HEK293 (cell line): ENCODE measurements around the gene NOL9.
A peak's percentile ranks its signal among the peaks of the same experiment; 100 is the strongest.

Source experiments
- CTCF ChIA-PET: fragments of 350-600 bp; formaldehyde crosslinking; extraction: SDS; loops from one replicate; lab custom pipeline; 2021; ENCODE audit warnings: antibody characterized with exemption; lab: Yijun Ruan, JAX
- POLR2A ChIA-PET: fragments of 300-600 bp; formaldehyde crosslinking; extraction: SDS; loops from one replicate; lab custom pipeline; 2020; ENCODE audit warnings: antibody characterized with exemption, inconsistent platforms; lab: Yijun Ruan, JAX
- H3K27ac ChIP-seq: fragments of 200-500 bp; sonication (Bioruptor generic); 2 replicates; pipeline ENCODE4 v1.5.1; 2014; ENCODE audit warnings: low read depth, low read length, control low read depth, inconsistent platforms; ENCODE audit errors: extremely low read depth
- H3K36me3 ChIP-seq, 2 experiments: fragments of 200-500 bp in 1 of 2; sonication (Bioruptor generic) in 1 of 2; 1 replicate in 1 of 2; 2 replicates in 1 of 2; pipeline ENCODE4 v1.5.1; 2014 to 2017; ENCODE audit warnings: inconsistent platforms in 2 of 2, low read length in 2 of 2; ENCODE audit not compliant: control insufficient read depth in 2 of 2, insufficient read depth in 1 of 2
- H3K4me1 ChIP-seq: fragments of 200-500 bp; sonication (Bioruptor generic); 2 replicates; pipeline ENCODE4 v1.5.1; 2014; ENCODE audit warnings: mild to moderate bottlenecking, low read length, inconsistent platforms; ENCODE audit not compliant: control insufficient read depth, insufficient read depth
- H3K4me3 ChIP-seq: 2 replicates; pipeline ENCODE4 v1.5.1; 2011; ENCODE audit warnings: low read depth, mild to moderate bottlenecking, control low read depth, low read length, moderate library complexity
- H3K9me3 ChIP-seq: fragments of 200-500 bp; sonication (Bioruptor generic); 2 replicates; pipeline ENCODE4 v1.5.1; 2014; ENCODE audit warnings: low read depth, low read length, inconsistent platforms; ENCODE audit not compliant: control insufficient read depth, insufficient read depth
- BCL6B ChIP-seq: fragments of 450-650 bp; formaldehyde crosslinking; IDR thresholded peaks from 2 replicates; pipeline ENCODE4 v1.5.1; 2017; ENCODE audit warnings: missing biosample characterization, missing genetic modification characterization
- EGR2 ChIP-seq: fragments of 450-650 bp; formaldehyde crosslinking; IDR thresholded peaks from 2 replicates; pipeline ENCODE4 v1.5.1; 2016; ENCODE audit warnings: low read depth, missing biosample characterization, missing genetic modification characterization
- KLF1 ChIP-seq: fragments of 450-650 bp; formaldehyde crosslinking; IDR thresholded peaks from 2 replicates; pipeline ENCODE4 v1.5.1; 2016; ENCODE audit warnings: missing biosample characterization, missing genetic modification characterization
- KLF8 ChIP-seq: fragments of 450-650 bp; formaldehyde crosslinking; IDR thresholded peaks from 2 replicates; pipeline ENCODE4 v1.5.1; 2016; ENCODE audit warnings: missing biosample characterization, missing genetic modification characterization
- PRDM4 ChIP-seq: fragments of 450-650 bp; formaldehyde crosslinking; IDR thresholded peaks from 2 replicates; pipeline ENCODE4 v1.5.1; 2017; ENCODE audit warnings: missing biosample characterization, missing genetic modification characterization
- REPIN1 ChIP-seq: fragments of 450-650 bp; formaldehyde crosslinking; IDR thresholded peaks from 2 replicates; pipeline ENCODE4 v1.5.1; 2017; ENCODE audit warnings: missing biosample characterization, missing genetic modification characterization, low read depth
- SALL2 ChIP-seq: fragments of 450-650 bp; formaldehyde crosslinking; IDR thresholded peaks from 2 replicates; pipeline ENCODE4 v1.5.0; 2017; ENCODE audit warnings: missing biosample characterization, mild to moderate bottlenecking, missing genetic modification characterization, borderline replicate concordance
- SP7 ChIP-seq: fragments of 450-650 bp; formaldehyde crosslinking; IDR thresholded peaks from 2 replicates; pipeline ENCODE4 v1.5.1; 2016; ENCODE audit warnings: missing biosample characterization, missing genetic modification characterization
- ZBTB20 ChIP-seq: fragments of 450-650 bp; formaldehyde crosslinking; IDR thresholded peaks from 2 replicates; pipeline ENCODE4 v1.5.1; 2016; ENCODE audit warnings: missing biosample characterization, missing genetic modification characterization
- ZBTB49 ChIP-seq: fragments of 450-650 bp; formaldehyde crosslinking; IDR thresholded peaks from 2 replicates; pipeline ENCODE4 v1.5.1; 2016; ENCODE audit warnings: missing biosample characterization, missing genetic modification characterization, low read depth
- ZNF132 ChIP-seq: fragments of 450-650 bp; formaldehyde crosslinking; IDR thresholded peaks from 2 replicates; pipeline ENCODE4 v1.5.1; 2017; ENCODE audit warnings: missing biosample characterization, missing genetic modification characterization, borderline replicate concordance
- ZNF184 ChIP-seq: fragments of 450-650 bp; IDR thresholded peaks from 2 replicates; pipeline ENCODE4 v1.5.1; 2018; ENCODE audit warnings: missing biosample characterization, mild to moderate bottlenecking, missing genetic modification characterization
- ZNF274 ChIP-seq, 2 experiments: fragments of 200-500 bp in 1 of 2; fragments of 450-650 bp in 1 of 2; sonication (Bioruptor generic) in 1 of 2; formaldehyde crosslinking in 1 of 2; IDR thresholded peaks; 2 replicates each; pipeline versions ENCODE4 v1.5.1 to v1.6.1; 2014 to 2016; ENCODE audit warnings: borderline replicate concordance in 1 of 2, inconsistent platforms in 1 of 2, low read length in 1 of 2, missing biosample characterization in 1 of 2, missing genetic modification characterization in 1 of 2
- ZNF423 ChIP-seq: fragments of 450-650 bp; formaldehyde crosslinking; IDR thresholded peaks from 2 replicates; pipeline ENCODE4 v1.5.1; 2016; ENCODE audit warnings: missing biosample characterization, missing genetic modification characterization
- ZNF514 ChIP-seq: fragments of 450-650 bp; formaldehyde crosslinking; IDR thresholded peaks from 2 replicates; pipeline ENCODE4 v1.5.1; 2016; ENCODE audit warnings: missing biosample characterization, missing genetic modification characterization
- ZNF530 ChIP-seq: fragments of 450-650 bp; formaldehyde crosslinking; IDR thresholded peaks from 2 replicates; pipeline ENCODE4 v1.5.1; 2016; ENCODE audit warnings: low read depth, missing biosample characterization, missing genetic modification characterization
- ZNF558 ChIP-seq: fragments of 450-650 bp; formaldehyde crosslinking; IDR thresholded peaks from 2 replicates; pipeline ENCODE4 v1.5.1; 2016; ENCODE audit warnings: missing biosample characterization, missing genetic modification characterization
- ZNF600 ChIP-seq: fragments of 450-650 bp; formaldehyde crosslinking; IDR thresholded peaks from 2 replicates; pipeline ENCODE4 v1.5.1; 2016; ENCODE audit warnings: missing biosample characterization, missing genetic modification characterization
- ZNF654 ChIP-seq: fragments of 450-650 bp; formaldehyde crosslinking; IDR thresholded peaks from 2 replicates; pipeline ENCODE4 v1.5.1; 2016; ENCODE audit warnings: low read depth, missing biosample characterization, missing genetic modification characterization
- ZNF791 ChIP-seq: fragments of 450-650 bp; formaldehyde crosslinking; IDR thresholded peaks from 2 replicates; pipeline ENCODE4 v1.5.1; 2016; ENCODE audit warnings: missing biosample characterization, missing genetic modification characterization
- TF ChIP-seq, protein P1 (sequence below): fragments of 450-650 bp; formaldehyde crosslinking; IDR thresholded peaks from 2 replicates; pipeline ENCODE4 v1.5.1; 2016; ENCODE audit warnings: missing biosample characterization, missing genetic modification characterization

Gene NOL9

GRCh38 chr1:6475381-6476133, 78.8 kb downstream of the NOL9 start (continued):
- TF ChIP-seq ZNF654 (tag by site-specific recombination) (no peak), ZNF423 (tag by site-specific recombination) (no peak), REPIN1 (tag by site-specific recombination) (no peak), ZBTB20 (tag by site-specific recombination) (no peak), EGR2 (tag by site-specific recombination) (peak; percentile 61; the same call in 1 of the 2 replicates), SALL2 (tag by site-specific recombination) (no peak), ZNF184 (tag by site-specific recombination) (no peak), KLF8 (tag by site-specific recombination) (peak; percentile 65; the same call in 1 of the 2 replicates), PRDM4 (no peak)

DNA sequence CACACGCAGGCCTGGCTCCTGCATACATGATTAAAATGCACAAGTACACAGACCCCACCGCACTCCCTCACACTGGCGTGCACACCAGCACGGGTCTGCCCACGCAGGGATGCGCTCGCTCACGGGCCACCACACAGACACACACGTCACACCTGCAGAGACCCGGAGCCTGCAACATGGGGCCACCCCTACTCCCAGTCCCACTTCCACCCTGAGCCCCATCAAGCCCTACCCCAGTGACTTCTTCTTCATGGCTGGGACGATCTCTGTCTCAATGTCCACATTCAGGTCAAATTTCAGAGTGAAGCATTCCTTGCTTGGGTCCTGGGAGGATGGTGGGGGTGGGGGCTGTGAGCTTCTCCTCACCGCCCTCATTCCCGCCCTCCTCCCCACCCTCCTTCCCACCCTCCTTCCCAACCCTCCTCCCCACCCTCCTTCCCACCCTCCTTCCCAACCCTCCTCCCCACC, 79.5 kb downstream of the NOL9 start:
- ChIA-PET POLR2A (no interaction called here), CTCF (interaction anchor here (0.7 kb wide), 2 partner anchors 228 to 229 kb away, joined by 3 to 5 read pairs; no protein-coding TSS in a partner anchor)
- peaks cover 0 to 35% of the 10 kb centered on the region in 2 experiments; a peak in 1 of 3 replicates for H3K36me3 ChIP-seq
- H3K4me1 ChIP-seq = no peaks in the 10 kb centered on the region
- no peak overlapping the region for H3K27ac ChIP-seq
- H3K9me3 ChIP-seq = no peaks in the 10 kb centered on the region
- no peak overlapping the region for H3K4me3 ChIP-seq
- TF ChIP-seq KLF1 (tag by site-specific recombination) (peak; percentile 77), ZNF274 (IDR thresholded peaks at IDR 0.05; ENCODE audit: low read length) (no peak), ZNF274 (tag by site-specific recombination; IDR thresholded peaks at IDR 0.05; ENCODE audit: borderline replicate concordance) (no peak), ZNF600 (tag by site-specific recombination) (0 out of 2 replicates have a peak, but pooled peaks have one; percentile 42)

DNA sequence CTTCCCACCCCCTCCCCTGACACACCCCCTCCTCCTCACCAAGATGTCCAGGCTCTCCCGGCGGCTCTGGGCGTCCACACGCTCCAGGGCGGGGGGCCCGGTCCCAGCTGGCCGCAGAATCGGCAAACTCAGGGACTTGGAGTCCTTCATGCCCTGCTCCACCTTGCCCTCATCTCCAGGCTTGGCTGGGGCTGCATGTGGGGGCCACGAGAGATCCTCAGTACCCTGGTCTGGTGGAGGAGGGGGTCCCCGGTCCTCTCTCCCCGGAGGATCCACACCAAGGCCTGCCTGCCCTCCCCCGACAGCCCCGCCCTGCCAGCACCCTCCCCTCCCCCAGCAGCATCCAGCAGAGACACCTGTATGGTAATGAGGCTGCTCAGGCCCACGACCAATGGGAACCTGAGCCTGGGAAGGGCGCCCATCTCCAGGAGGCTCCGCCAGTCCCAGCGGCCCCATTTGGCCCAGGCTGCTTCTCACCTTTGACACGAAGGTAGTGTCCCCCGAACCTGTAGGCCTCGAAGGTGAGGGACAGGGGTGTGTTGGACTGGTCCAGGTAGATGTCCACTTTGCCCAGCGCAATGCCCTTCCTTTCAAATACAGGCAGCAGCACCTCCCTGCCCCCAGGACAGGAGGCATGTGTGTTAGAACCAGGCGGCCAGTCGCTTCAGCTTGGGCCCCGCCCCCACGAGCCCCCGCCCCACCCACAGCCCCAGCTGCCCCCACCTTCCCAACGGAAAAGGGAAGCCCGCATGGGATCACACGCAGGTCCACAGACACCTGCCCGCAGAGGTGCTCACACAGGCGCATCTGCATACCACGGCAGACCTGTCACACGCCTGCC, 80.1 kb downstream of the NOL9 start:
- Histone ChIP-seq H3K36me3 (peaks cover 0 to 42% of the 10 kb centered on the region in 2 experiments; a peak in 1 of 3 replicates), H3K4me1 (no peaks in the 10 kb centered on the region), H3K4me3 (no peak overlapping the region), H3K9me3 (no peaks in the 10 kb centered on the region), H3K27ac (no peak overlapping the region)
- ChIA-PET CTCF (interaction anchor here (0.7 to 2.3 kb wide), 3 partner anchors 12 to 228 kb away, joined by 3 to 9 read pairs (median 3); no protein-coding TSS in a partner anchor), POLR2A (no interaction called here)
- no peak for TF ChIP-seq ZNF132
- TF ChIP-seq BCL6B = no peak
- TF ChIP-seq ZNF530 (tag by site-specific recombination) = no peak
- no peak for TF ChIP-seq ZNF558 (tag by site-specific recombination)
- no peak for TF ChIP-seq ZNF514 (tag by site-specific recombination)
- TF ChIP-seq ZBTB49 = no peak
- no peak for TF ChIP-seq SP7
- TF ChIP-seq ZNF791 (tag by site-specific recombination) = no peak
- TF ChIP-seq, protein P1, sequence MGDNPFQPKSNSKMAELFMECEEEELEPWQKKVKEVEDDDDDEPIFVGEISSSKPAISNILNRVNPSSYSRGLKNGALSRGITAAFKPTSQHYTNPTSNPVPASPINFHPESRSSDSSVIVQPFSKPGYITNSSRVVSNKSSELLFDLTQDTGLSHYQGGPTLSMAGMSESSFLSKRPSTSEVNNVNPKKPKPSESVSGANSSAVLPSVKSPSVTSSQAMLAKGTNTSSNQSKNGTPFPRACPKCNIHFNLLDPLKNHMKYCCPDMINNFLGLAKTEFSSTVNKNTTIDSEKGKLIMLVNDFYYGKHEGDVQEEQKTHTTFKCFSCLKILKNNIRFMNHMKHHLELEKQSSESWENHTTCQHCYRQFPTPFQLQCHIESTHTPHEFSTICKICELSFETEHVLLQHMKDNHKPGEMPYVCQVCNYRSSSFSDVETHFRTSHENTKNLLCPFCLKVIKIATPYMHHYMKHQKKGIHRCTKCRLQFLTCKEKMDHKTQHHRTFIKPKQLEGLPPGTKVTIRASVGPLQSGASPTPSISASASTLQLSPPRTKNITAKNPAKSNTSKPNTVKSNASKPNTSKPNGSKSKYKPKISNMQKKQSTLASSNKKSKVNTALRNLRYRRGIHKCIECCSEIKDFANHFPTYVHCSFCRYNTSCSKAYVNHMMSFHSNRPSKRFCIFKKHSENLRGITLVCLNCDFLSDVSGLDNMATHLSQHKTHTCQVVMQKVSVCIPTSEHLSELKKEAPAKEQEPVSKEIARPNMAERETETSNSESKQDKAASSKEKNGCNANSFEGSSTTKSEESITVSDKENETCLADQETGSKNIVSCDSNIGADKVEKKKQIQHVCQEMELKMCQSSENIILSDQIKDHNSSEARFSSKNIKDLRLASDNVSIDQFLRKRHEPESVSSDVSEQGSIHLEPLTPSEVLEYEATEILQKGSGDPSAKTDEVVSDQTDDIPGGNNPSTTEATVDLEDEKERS = no peak
